ENCODE measurements around the gene ZW10. TPM values are rescaled to one million over a fixed set of nuclear protein-coding genes. Genes with fewer than 3 reads are reported as not detected.
"Not testable (repeated sequence)": the region's sequence is repeated elsewhere in the genome, so short reads cannot be mapped to it uniquely, and the experiment has no call there.

Gene ZW10
- polyA plus RNA-seq, 3 donors, result 3.3 to 13.1 (median 10.2) TPM

DNA sequence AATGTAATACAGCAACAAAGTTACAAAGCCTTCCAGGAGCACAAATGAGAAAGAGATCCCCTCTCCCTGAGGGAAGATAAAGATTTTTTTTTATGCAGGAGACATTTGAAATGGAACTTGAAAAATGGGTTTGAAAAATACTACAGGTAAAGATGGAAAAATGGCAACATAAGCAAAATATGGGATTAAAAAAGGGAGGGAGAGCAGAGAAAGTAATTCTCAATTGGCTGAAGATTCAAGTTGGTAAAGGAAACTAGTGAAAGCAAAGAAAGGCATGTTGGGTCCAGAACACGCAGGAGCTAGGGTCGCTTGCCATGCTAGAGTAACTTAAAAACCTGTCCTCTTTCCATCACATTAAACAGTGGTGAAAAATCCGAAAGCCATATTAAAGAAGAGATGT lies 1.5 kb downstream of the ZW10 start:
- H3K9me3 ChIP-seq (replicated peaks in 1 of 2; ENCODE audit: control insufficient read depth in 1 of 2, insufficient read depth in 1 of 2, low read length in 2 of 2), result no peaks in the 10 kb centered on the region
- H3K27ac ChIP-seq (ENCODE audit: low read depth in 1 of 2, low read length in 2 of 2), result no peak overlapping the region
- peaks cover 53% of the 10 kb centered on the region for H3K79me2 ChIP-seq (ENCODE audit: insufficient read depth, low read length)
- H3K4me2 ChIP-seq (replicated peaks; ENCODE audit: extremely low read depth, low read length, poor library complexity, severe bottlenecking), result no peak overlapping the region
- WGBS (ENCODE audit: insufficient coverage), result no CpG with 5 or more reads among the region's 3 CpGs
- intact Hi-C loops (cut with micrococcal nuclease), result loop anchor here (5.0 to 10.0 kb wide), 3 partner anchors 103 to 460 kb away; partner anchors contain the start of genes TTC12 (in 2 of the 2) and USP28 (in 1 of the 2)
- H2AFZ ChIP-seq (ENCODE audit: insufficient read depth, low read depth, low read length, poor library complexity, severe bottlenecking), result no peak overlapping the region
- peaks cover 13 to 34% of the 10 kb centered on the region in 2 donors for H3K36me3 ChIP-seq (replicated peaks in 1 of 2; ENCODE audit: control insufficient read depth in 1 of 2, insufficient read depth in 2 of 2, low read length in 2 of 2)
- H3K4me3 ChIP-seq (replicated peaks in 1 of 3; ENCODE audit: low read depth in 2 of 3, low read length in 3 of 3), result peak overlapping the region in 1 of 3 experiments; percentile 99
- no peak for TF ChIP-seq CTCF (IDR thresholded peaks at IDR 0.05)
- H4K20me1 ChIP-seq (ENCODE audit: insufficient read depth, low read length), result peaks cover 6% of the 10 kb centered on the region
- H3K27ac Mint-ChIP-seq, result no peak overlapping the region
- no peak overlapping the region for H3K9ac ChIP-seq (ENCODE audit: insufficient read depth, low read length, poor library complexity, severe bottlenecking)
- peaks cover 21 to 34% of the 10 kb centered on the region in 2 donors for H3K36me3 Mint-ChIP-seq
- peaks cover 15% of the 10 kb centered on the region for H3K4me1 Mint-ChIP-seq
- DNase-seq, result no peak
- no peaks in the 10 kb centered on the region for H3K9me3 Mint-ChIP-seq
- H3K27me3 ChIP-seq (ENCODE audit: control insufficient read depth in 2 of 2, insufficient read depth in 2 of 2, low read length in 2 of 2), result no peaks in the 10 kb centered on the region
- peaks cover 0 to 2% (median 0%) of the 10 kb centered on the region in 3 donors for H3K27me3 Mint-ChIP-seq (ENCODE audit: low read depth in 3 of 3)
- H3K4me3 Mint-ChIP-seq, result no peak overlapping the region
- peaks cover 11 to 14% of the 10 kb centered on the region in 2 donors for H3K4me1 ChIP-seq (ENCODE audit: control insufficient read depth in 1 of 2, insufficient read depth in 2 of 2, low read length in 2 of 2)

GRCh38 chr11:113764527-113765219 lies 8.8 kb downstream of the ZW10 start:
- Mint-ChIP-seq H3K27ac (no peak overlapping the region), H3K9me3 (no peaks in the 10 kb centered on the region), H3K4me1 (no peaks in the 10 kb centered on the region), H3K36me3 (peaks cover 59 to 75% of the 10 kb centered on the region in 2 donors), H3K4me3 (no peak overlapping the region), H3K27me3 (ENCODE audit: low read depth in 3 of 3) (no peaks in the 10 kb centered on the region)
- no peak overlapping the region for H3K4me3 ChIP-seq (replicated peaks in 1 of 3; ENCODE audit: low read depth in 2 of 3, low read length in 3 of 3)
- H3K27ac ChIP-seq (ENCODE audit: low read depth in 1 of 2, low read length in 2 of 2), result no peak overlapping the region
- TF ChIP-seq CTCF (IDR thresholded peaks at IDR 0.05), result no peak
- no peaks in the 10 kb centered on the region for H4K20me1 ChIP-seq (ENCODE audit: insufficient read depth, low read length)
- intact Hi-C loops (cut with micrococcal nuclease), result no loop called here
- H2AFZ ChIP-seq (ENCODE audit: insufficient read depth, low read depth, low read length, poor library complexity, severe bottlenecking), result no peak overlapping the region
- peaks cover 32% of the 10 kb centered on the region for H3K79me2 ChIP-seq (ENCODE audit: insufficient read depth, low read length)
- no peaks in the 10 kb centered on the region for H3K4me1 ChIP-seq (ENCODE audit: control insufficient read depth in 1 of 2, insufficient read depth in 2 of 2, low read length in 2 of 2)
- H3K36me3 ChIP-seq (replicated peaks in 1 of 2; ENCODE audit: control insufficient read depth in 1 of 2, insufficient read depth in 2 of 2, low read length in 2 of 2), result peaks cover 31 to 78% of the 10 kb centered on the region in 2 donors
- no peaks in the 10 kb centered on the region for H3K9me3 ChIP-seq (replicated peaks in 1 of 2; ENCODE audit: control insufficient read depth in 1 of 2, insufficient read depth in 1 of 2, low read length in 2 of 2)
- 17% methylated on average over 1 of the region's 2 CpGs for WGBS (ENCODE audit: insufficient coverage)
- DNase-seq, result no peak
- H3K27me3 ChIP-seq (ENCODE audit: control insufficient read depth in 2 of 2, insufficient read depth in 2 of 2, low read length in 2 of 2), result no peaks in the 10 kb centered on the region
- H3K9ac ChIP-seq (ENCODE audit: insufficient read depth, low read length, poor library complexity, severe bottlenecking), result no peak overlapping the region
- no peak overlapping the region for H3K4me2 ChIP-seq (replicated peaks; ENCODE audit: extremely low read depth, low read length, poor library complexity, severe bottlenecking)

DNA sequence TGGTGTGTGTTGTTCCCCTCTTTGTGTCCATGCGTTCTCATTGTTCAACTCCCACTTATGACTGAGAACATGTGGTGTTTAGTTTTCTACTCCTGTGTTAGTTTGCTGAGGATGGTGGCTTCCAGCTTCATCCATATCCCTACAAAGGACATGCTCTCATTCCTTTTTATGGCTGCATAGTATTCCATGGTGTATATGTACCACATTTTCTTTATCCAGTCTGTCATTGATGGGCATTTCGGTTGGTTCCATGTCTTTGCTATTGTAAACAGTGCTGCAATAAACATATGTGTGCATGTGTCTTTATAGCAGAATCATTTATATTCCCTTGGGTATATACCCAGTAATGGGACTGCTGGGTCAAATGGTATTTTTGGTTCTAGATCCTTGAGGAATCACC lies 10.5 kb downstream of the ZW10 start:
- DNase-seq; H3K9ac ChIP-seq (ENCODE audit: insufficient read depth, low read length, poor library complexity, severe bottlenecking); H3K27ac ChIP-seq (ENCODE audit: low read depth in 1 of 2, low read length in 2 of 2); H3K4me1 ChIP-seq (ENCODE audit: control insufficient read depth in 1 of 2, insufficient read depth in 2 of 2, low read length in 2 of 2); H3K4me3 ChIP-seq (replicated peaks in 1 of 3; ENCODE audit: low read depth in 2 of 3, low read length in 3 of 3); H3K9me3 Mint-ChIP-seq; H3K27me3 ChIP-seq (ENCODE audit: control insufficient read depth in 2 of 2, insufficient read depth in 2 of 2, low read length in 2 of 2); H3K4me2 ChIP-seq (replicated peaks; ENCODE audit: extremely low read depth, low read length, poor library complexity, severe bottlenecking); intact Hi-C loops (cut with micrococcal nuclease); H3K4me1 Mint-ChIP-seq; H2AFZ ChIP-seq (ENCODE audit: insufficient read depth, low read depth, low read length, poor library complexity, severe bottlenecking); H3K4me3 Mint-ChIP-seq; H3K9me3 ChIP-seq (replicated peaks in 1 of 2; ENCODE audit: control insufficient read depth in 1 of 2, insufficient read depth in 1 of 2, low read length in 2 of 2); H3K27ac Mint-ChIP-seq; H3K27me3 Mint-ChIP-seq (ENCODE audit: low read depth in 3 of 3); H4K20me1 ChIP-seq (ENCODE audit: insufficient read depth, low read length): not testable (repeated sequence)
- H3K79me2 ChIP-seq (ENCODE audit: insufficient read depth, low read length), result peaks cover 23% of the 10 kb centered on the region
- no CpG with 5 or more reads among the region's 2 CpGs for WGBS (ENCODE audit: insufficient coverage)
- H3K36me3 ChIP-seq (replicated peaks in 1 of 2; ENCODE audit: control insufficient read depth in 1 of 2, insufficient read depth in 2 of 2, low read length in 2 of 2), result peaks cover 38 to 78% of the 10 kb centered on the region in 2 donors
- peaks cover 64 to 74% of the 10 kb centered on the region in 2 donors for H3K36me3 Mint-ChIP-seq

All from CD14-positive monocyte (primary cell).